A549 (cell line): Measurements from ENCODE around the gene HINFP. TPM values are rescaled to one million over a fixed set of nuclear protein-coding genes. Genes with fewer than 3 reads are reported as not detected.

ENCODE experiments used
- ATAC-seq, 2 experiments: fragments of 200-7000 bp in 1 of 2; fragments of >200 bp in 1 of 2; cut with Nextera tagmentation in 1 of 2; cut with Tn5 transposase in 1 of 2; 3 replicates each; pipeline versions ENCODE4 v1.8.0 to v1.9.1; 2018 to 2020; ENCODE audit warnings: mild to moderate bottlenecking in 1 of 2, moderate library complexity in 1 of 2
- CTCF ChIA-PET: fragments of 300-600 bp; sonication (Branson Sonifier 250); formaldehyde crosslinking; extraction: SDS; loops from one replicate; lab custom pipeline; 2021; ENCODE audit warnings: antibody characterized with exemption, inconsistent platforms; lab: Yijun Ruan, JAX
- POLR2A ChIA-PET: fragments of 350-600 bp; formaldehyde crosslinking; extraction: SDS; loops from one replicate; lab custom pipeline; 2021; ENCODE audit warnings: antibody characterized with exemption, inconsistent platforms; lab: Yijun Ruan, JAX
- DNase-seq, 2 experiments: peaks; one replicate each; pipeline versions ENCODE4 v3.0.0 to v3.0.0-alpha.2; 2011 to 2016; ENCODE audit warnings: low read depth in 1 of 2, low spot score in 1 of 2
- FAIRE-seq: peaks from 2 replicates; lab custom pipeline; 2011; peaks lifted over from hg19 to GRCh38; lab: Jason Lieb, UNC
- H3K27ac ChIP-seq, 2 experiments: fragments of >200 bp; sonication (Bioruptor Twin); formaldehyde crosslinking; 3 replicates each; pipeline ENCODE4 v1.5.1; 2016 to 2017
- H3K4me1 ChIP-seq: fragments of >200 bp; sonication (Bioruptor Twin); formaldehyde crosslinking; 3 replicates; pipeline ENCODE4 v1.6.1; 2016
- H3K4me2 ChIP-seq: fragments of >200 bp; sonication (Bioruptor Twin); formaldehyde crosslinking; 3 replicates; pipeline ENCODE4 v1.6.1; 2016
- H3K4me3 ChIP-seq: fragments of >200 bp; sonication (Bioruptor Twin); formaldehyde crosslinking; 3 replicates; pipeline ENCODE4 v1.5.1; 2016
- H3K9me3 ChIP-seq: fragments of >200 bp; sonication (Bioruptor Twin); formaldehyde crosslinking; 3 replicates; pipeline ENCODE4 v1.6.1; 2016
- BCL3 ChIP-seq: fragments of >200 bp; sonication (Bioruptor Twin); formaldehyde crosslinking; IDR thresholded peaks from 3 replicates; pipeline ENCODE4 v1.6.1; 2016
- CBX2 ChIP-seq: fragments of 200-600 bp; sonication (generic); IDR thresholded peaks from 2 replicates; pipeline ENCODE4 v1.6.1; 2016; ENCODE audit warnings: low read depth, mild to moderate bottlenecking, borderline replicate concordance
- CHD4 ChIP-seq: fragments of 200-600 bp; sonication (generic); IDR thresholded peaks from 2 replicates; pipeline ENCODE4 v1.6.1; 2016; ENCODE audit warnings: antibody characterized with exemption, mild to moderate bottlenecking, borderline replicate concordance
- ESRRA ChIP-seq: fragments of 150-350 bp; IDR thresholded peaks from 2 replicates; pipeline ENCODE4 v1.6.1; 2014; ENCODE audit warnings: mild to moderate bottlenecking, low read length, borderline replicate concordance
- FOSB ChIP-seq: fragments of 250-450 bp; sonication (Bioruptor Pico); IDR thresholded peaks from 2 replicates; pipeline ENCODE4 v1.5.0; 2020; ENCODE audit warnings: mild to moderate bottlenecking, moderate library complexity
- GATA3 ChIP-seq: IDR thresholded peaks from 2 replicates; pipeline ENCODE4 v1.6.1; 2012; ENCODE audit warnings: borderline replicate concordance
- HES2 ChIP-seq: fragments of >200 bp; sonication (Bioruptor Twin); formaldehyde crosslinking; IDR thresholded peaks from 2 replicates; pipeline ENCODE4 v1.6.1; 2016
- HEYL ChIP-seq: fragments of 250-450 bp; sonication (Bioruptor Pico); IDR thresholded peaks from 2 replicates; pipeline ENCODE4 v1.8.0; 2021; ENCODE audit warnings: mild to moderate bottlenecking, moderate library complexity
- HOXA7 ChIP-seq: fragments of 250-450 bp; sonication (Bioruptor Pico); IDR thresholded peaks from 2 replicates; pipeline ENCODE4 v1.5.0; 2020; ENCODE audit warnings: mild to moderate bottlenecking, moderate library complexity
- JUN ChIP-seq, 2 experiments: fragments of >200 bp; sonication (Bioruptor Twin); formaldehyde crosslinking; IDR thresholded peaks; 2 replicates in 1 of 2; 3 replicates in 1 of 2; pipeline ENCODE4 v1.6.1; 2016 to 2017
- MAFK ChIP-seq: fragments of 450-650 bp; IDR thresholded peaks from 2 replicates; pipeline ENCODE4 v1.6.1; 2014; ENCODE audit not compliant: partially characterized antibody
- MYC ChIP-seq: IDR thresholded peaks from 2 replicates; pipeline ENCODE4 v1.6.1; 2012; ENCODE audit warnings: mild to moderate bottlenecking, inconsistent platforms, low read length, improper control_type of control experiment, borderline replicate concordance
- PHF8 ChIP-seq: fragments of 200-600 bp; sonication (generic); IDR thresholded peaks from 2 replicates; pipeline ENCODE4 v1.6.1; 2016; ENCODE audit warnings: low read depth, mild to moderate bottlenecking, antibody characterized with exemption, moderate library complexity, borderline replicate concordance
- POLR2A ChIP-seq: IDR thresholded peaks from 2 replicates; pipeline ENCODE4 v1.6.1; 2012; ENCODE audit warnings: mild to moderate bottlenecking, low read length
- RAD21 ChIP-seq, 2 experiments: fragments of >200 bp in 1 of 2; sonication (Bioruptor Twin) in 1 of 2; formaldehyde crosslinking in 1 of 2; IDR thresholded peaks in 1 of 2; conservative IDR thresholded peaks in 1 of 2; 2 replicates in 1 of 2; 3 replicates in 1 of 2; pipeline ENCODE4 v1.6.1; 2012 to 2018; ENCODE audit warnings: inconsistent platforms in 1 of 2
- RARB ChIP-seq: fragments of 250-450 bp; sonication (Bioruptor Pico); IDR thresholded peaks from 2 replicates; pipeline ENCODE4 v1.8.0; 2021; ENCODE audit warnings: mild to moderate bottlenecking, moderate library complexity
- RCOR1 ChIP-seq: fragments of 150-350 bp; IDR thresholded peaks from 2 replicates; pipeline ENCODE4 v1.6.1; 2014; ENCODE audit warnings: antibody characterized with exemption, low read length, low read depth
- RNF2 ChIP-seq: fragments of 200-600 bp; sonication (generic); IDR thresholded peaks from 2 replicates; pipeline ENCODE4 v1.6.1; 2016; ENCODE audit warnings: low read depth, mild to moderate bottlenecking, antibody characterized with exemption, moderate library complexity, borderline replicate concordance
- ZNF302 ChIP-seq: fragments of 250-450 bp; sonication (Bioruptor Pico); IDR thresholded peaks from 2 replicates; pipeline ENCODE4 v1.9.0; 2021; ENCODE audit warnings: inconsistent platforms, mild to moderate bottlenecking, moderate library complexity
- WGBS: methylation state at CpG from one replicate; pipeline ENCODE4 v1.1.6; 2017; ENCODE audit errors: missing lambda C conversion rate; 5-methylcytosine and 5-hydroxymethylcytosine counted together
- polyA plus RNA-seq, 4 experiments: library from polyadenylated mRNA; depleted of rRNA in 3 of 4; stranded (reverse); fragments of >200 nt; fragmentation: RNase III in 1 of 4; extraction: RNeasy Plus Mini Kit Qiagen cat#74134 plus additional on column Dnase treatment in 1 of 4; gene quantifications; 2 replicates in 3 of 4; 3 replicates in 1 of 4; pipeline ENCODE4 v1.2.3, GENCODE V29; 2011 to 2017
- TF ChIP-seq, protein P1 (sequence below): fragments of 150-350 bp; IDR thresholded peaks from 2 replicates; pipeline ENCODE4 v1.6.1; 2014; ENCODE audit warnings: low read depth, mild to moderate bottlenecking, low read length
- TF ChIP-seq, protein P2 (sequence below): IDR thresholded peaks from 2 replicates; pipeline ENCODE4 v1.6.1; 2012; ENCODE audit warnings: low read depth, borderline replicate concordance

Gene HINFP
- polyA plus RNA-seq, 2 of the 4 experiments (the other 2 are of a cell fraction): 10.0 to 13.0 TPM

GRCh38 chr11:119168471-119169281, 47.3 kb downstream of the HINFP start, which contains the start of gene NLRX1 (continued):
- TF ChIP-seq HEYL (CRISPR knock-in tag) (no peak), HES2 (no peak), RCOR1 (peak; percentile 97), FOSB (CRISPR knock-in tag) (no peak), ZNF302 (CRISPR knock-in tag) (no peak), HOXA7 (CRISPR knock-in tag) (no peak), ESRRA (peak; percentile 23; the same call in 1 of the 2 replicates), PHF8 (peak; percentile 86), CBX2 (no peak), BCL3 (peak; percentile 37; the same call in 1 of the 3 replicates), GATA3 (no peak), RAD21 (conservative IDR thresholded peaks at IDR 0.05 in 1 of 2, IDR thresholded peaks at IDR 0.05 in 1 of 2) (peak; percentile 15 to 30; a peak in 1 of 5 replicates), RNF2 (no peak), MAFK (no peak), RARB (no peak), CHD4 (peak; percentile 98), JUN (IDR thresholded peaks at IDR 0.05) (peak in 1 of 2 experiments; percentile 68; a peak in 2 of 5 replicates), MYC (no peak), POLR2A (peak; percentile 84)
- TF ChIP-seq, protein P1, sequence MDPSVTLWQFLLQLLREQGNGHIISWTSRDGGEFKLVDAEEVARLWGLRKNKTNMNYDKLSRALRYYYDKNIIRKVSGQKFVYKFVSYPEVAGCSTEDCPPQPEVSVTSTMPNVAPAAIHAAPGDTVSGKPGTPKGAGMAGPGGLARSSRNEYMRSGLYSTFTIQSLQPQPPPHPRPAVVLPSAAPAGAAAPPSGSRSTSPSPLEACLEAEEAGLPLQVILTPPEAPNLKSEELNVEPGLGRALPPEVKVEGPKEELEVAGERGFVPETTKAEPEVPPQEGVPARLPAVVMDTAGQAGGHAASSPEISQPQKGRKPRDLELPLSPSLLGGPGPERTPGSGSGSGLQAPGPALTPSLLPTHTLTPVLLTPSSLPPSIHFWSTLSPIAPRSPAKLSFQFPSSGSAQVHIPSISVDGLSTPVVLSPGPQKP: no peak
- TF ChIP-seq, protein P2, sequence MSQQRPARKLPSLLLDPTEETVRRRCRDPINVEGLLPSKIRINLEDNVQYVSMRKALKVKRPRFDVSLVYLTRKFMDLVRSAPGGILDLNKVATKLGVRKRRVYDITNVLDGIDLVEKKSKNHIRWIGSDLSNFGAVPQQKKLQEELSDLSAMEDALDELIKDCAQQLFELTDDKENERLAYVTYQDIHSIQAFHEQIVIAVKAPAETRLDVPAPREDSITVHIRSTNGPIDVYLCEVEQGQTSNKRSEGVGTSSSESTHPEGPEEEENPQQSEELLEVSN: peak; percentile 42; the same call in 1 of the 2 replicates
- TF ChIP-seq, all 56 proteins: peak for 15

DNA sequence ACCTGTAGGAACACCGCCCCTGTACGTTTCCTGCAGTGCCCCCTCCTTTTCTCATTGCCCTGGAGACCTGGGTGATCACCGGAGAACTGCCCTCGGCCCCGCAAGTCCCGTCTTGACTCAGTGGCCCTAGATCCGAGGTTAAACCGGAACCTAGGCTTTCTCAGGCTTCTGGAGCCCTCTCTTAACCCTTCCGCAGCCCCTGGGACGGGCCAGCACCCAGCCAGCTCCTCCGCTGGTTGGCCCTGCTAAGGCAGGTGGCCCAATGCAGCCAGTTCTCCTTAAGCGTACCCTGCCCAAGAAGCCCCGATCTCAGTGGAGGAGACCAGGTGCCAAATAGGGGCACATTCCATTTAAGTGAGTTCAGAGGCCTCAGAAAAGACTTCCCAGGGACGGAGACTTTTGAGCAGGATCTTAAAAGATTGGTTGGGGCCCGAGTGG, 47.9 kb downstream of the HINFP start:
- no CpG with 5 or more reads among the region's 15 CpGs for WGBS
- Histone ChIP-seq H3K4me1 (peaks cover 16% of the 10 kb centered on the region), H3K4me3 (peak overlapping the region; percentile 75), H3K27ac (peak overlapping the region; percentile 95 to 99)
- POLR2A ChIA-PET: interaction anchor here (0.5 to 1.5 kb wide), 13 partner anchors 9 to 153 kb away, joined by 3 to 10 read pairs (median 3); partner anchors contain the start of genes C2CD2L, CBL, DPAGT1 and HINFP
- CTCF ChIA-PET: interaction anchor here (0.5 to 3.2 kb wide), 26 partner anchors 8 to 211 kb away, joined by 3 to 25 read pairs (median 4); partner anchors contain the start of genes C2CD2L, CBL and NHERF4
- peak; percentile 51 to 58 for DNase-seq
- peak; percentile 57 to 69 for ATAC-seq
- peak; percentile 21; the same call in 1 of the 2 replicates for TF ChIP-seq POLR2A
- no peak for TF ChIP-seq RARB
- TF ChIP-seq RNF2: no peak
- TF ChIP-seq, all 56 proteins: peak for 1
- no peak for FAIRE-seq
- H3K9me3 ChIP-seq: no peaks in the 10 kb centered on the region
- peak overlapping the region; percentile 63 for H3K4me2 ChIP-seq
